Measurements from ENCODE around the gene IFT172.
"Not testable (repeated sequence)": the region's sequence is repeated elsewhere in the genome, so short reads cannot be mapped to it uniquely, and the experiment has no call there.

IFT172 gene

GRCh38 chr2:27428213-27428977, 61.1 kb downstream of the IFT172 start, which contains the start of gene NRBP1:
NRBP1 (plus strand) TSS chr2:27428631; CDS start chr2:27433274, 4,643 bp downstream.
- in situ Hi-C loops (cut with MboI; ENCODE audit: low sequenced_read_pairs), result no loop called here

DNA sequence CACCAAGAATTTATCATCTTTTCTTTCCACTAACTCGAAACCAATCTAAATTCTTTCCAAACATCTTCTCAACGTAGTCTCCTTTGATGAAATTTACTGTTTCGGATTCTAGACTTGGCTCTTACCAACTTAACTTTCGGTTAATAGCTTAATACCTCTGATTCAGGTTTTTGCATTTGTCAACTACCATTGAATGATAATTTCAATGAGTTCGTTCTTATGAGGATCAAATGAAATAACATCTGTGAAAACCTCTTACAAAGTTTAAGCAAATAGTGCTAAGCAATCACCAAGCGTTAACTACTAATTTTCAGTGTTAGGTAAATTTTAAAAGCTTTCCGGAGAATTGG, 61.7 kb downstream of the IFT172 start:
- in situ Hi-C loops (cut with MboI; ENCODE audit: low sequenced_read_pairs), result no loop called here

GRCh38 chr2:27425039-27425438, 64.5 kb downstream of the IFT172 start:
- in situ Hi-C loops (cut with MboI; ENCODE audit: low sequenced_read_pairs), result not testable (repeated sequence)

DNA sequence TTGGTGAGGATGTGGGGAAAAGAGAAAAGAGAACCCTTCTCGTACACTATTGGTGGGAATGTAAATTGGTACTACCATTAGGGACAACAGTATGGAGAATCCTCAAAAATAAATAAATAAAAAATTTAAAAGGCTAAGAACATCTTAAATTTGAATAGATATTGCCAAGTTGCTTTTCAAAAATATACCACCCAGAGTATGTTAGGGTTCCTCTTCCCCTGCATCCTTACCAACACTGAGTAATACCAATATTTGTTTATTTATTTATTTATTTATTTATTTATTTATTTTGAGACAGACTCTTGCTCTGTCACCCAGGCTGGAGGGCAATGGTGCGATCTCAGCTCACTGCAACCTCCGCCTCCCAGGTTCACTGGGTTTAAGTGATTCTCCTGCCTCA, 66.6 kb downstream of the IFT172 start:
- in situ Hi-C loops (cut with MboI; ENCODE audit: low sequenced_read_pairs), result no loop called here

- in situ Hi-C loops (cut with MboI; ENCODE audit: low sequenced_read_pairs), result no loop called here
Measured at GRCh38 chr2:27421660-27422250, 67.8 kb downstream of the IFT172 start.

DNA sequence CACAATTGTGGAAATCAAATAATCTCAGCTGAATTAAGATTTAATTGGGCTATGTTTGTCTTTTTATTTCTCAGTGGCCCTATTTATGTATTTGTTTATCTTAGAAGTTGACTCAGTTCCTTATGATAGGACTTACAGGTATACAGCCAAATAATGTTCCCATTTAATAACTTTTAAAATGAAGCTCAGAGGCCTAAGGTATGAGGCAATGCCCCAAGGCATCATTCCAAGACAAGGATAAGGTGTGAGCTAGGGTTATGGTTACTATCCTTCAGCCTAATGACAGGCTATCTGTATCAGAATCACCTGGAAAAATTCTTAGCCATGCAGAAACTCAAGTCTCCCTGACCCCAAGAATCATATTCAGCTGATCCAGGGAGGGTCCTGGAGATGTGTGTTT, 68.5 kb downstream of the IFT172 start:
- in situ Hi-C loops (cut with MboI; ENCODE audit: low sequenced_read_pairs), result no loop called here

DNA sequence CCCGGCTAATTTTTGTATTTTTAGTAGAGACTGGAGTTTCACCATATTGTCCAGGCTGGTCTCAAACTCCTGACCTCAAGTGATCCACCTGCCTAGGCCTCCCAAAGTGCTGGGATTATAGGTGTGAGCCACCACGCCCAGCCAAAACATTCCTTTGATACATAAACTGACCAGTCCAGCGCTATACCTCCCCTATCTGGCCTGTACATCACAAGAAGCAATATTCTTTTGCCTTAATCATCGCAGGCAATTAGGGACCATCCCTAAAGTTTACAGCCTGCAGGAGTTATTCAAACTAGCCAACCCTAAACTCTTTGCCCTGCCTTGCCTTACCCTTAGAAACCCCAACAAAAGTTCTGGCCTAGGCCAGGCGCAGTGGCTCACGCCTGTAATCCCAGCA, 73.4 kb downstream of the IFT172 start:
- in situ Hi-C loops (cut with MboI; ENCODE audit: low sequenced_read_pairs), result no loop called here

- in situ Hi-C loops (cut with MboI; ENCODE audit: low sequenced_read_pairs), result no loop called here
Measured at GRCh38 chr2:27412419-27413152, 77.0 kb downstream of the IFT172 start.

DNA sequence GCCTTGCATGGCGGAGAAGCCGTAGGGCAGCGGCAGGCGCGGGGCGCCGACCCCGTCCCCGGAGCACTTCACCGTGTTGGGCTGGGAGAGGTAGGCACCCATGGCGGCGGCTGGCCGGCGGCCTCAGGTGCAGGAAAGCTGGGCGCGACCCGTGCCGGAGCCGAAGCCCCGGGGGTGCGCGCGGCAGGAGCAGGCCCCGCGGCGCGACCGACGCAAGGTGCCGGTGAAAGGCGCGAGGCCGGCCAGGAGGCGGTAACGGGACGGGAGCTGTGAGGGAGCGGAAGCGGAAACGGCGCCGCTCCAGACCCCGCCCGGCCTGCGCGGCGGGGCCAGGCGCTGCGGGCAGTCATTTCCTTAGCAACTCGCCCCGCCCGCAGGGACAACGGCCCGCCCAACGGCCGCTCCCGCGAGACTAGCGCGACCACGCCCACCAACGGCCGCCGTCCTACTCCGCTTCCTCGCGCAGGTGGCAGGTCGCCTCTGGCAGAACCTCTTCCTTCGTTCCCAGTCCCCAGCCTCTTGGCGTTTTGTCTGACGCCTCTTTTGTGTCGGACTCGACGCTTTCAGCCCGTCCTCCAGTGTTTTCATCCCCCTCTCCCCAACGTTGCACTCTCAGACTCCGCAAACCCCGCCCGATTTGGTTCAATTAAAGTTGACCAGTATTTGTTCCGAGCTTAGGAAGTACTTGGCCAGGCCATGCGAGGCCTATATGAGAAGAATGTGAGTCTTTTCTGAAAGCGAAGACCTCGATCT, 80.0 kb downstream of the IFT172 start, which contains the start of gene PPM1G:
PPM1G (minus strand) TSS at position 271 of the 753 bp plus-strand sequence; CDS start at position 102, 169 bp downstream.
- in situ Hi-C loops (cut with MboI; ENCODE audit: low sequenced_read_pairs), result no loop called here

- in situ Hi-C loops (cut with MboI; ENCODE audit: low sequenced_read_pairs), result no loop called here
Measured at GRCh38 chr2:27408601-27409320, 80.8 kb downstream of the IFT172 start.

- in situ Hi-C loops (cut with MboI; ENCODE audit: low sequenced_read_pairs), result no loop called here
Measured at GRCh38 chr2:27407798-27408491, 81.6 kb downstream of the IFT172 start.

GRCh38 chr2:27400348-27401135, 89.0 kb downstream of the IFT172 start:
- in situ Hi-C loops (cut with MboI; ENCODE audit: low sequenced_read_pairs), result no loop called here

DNA sequence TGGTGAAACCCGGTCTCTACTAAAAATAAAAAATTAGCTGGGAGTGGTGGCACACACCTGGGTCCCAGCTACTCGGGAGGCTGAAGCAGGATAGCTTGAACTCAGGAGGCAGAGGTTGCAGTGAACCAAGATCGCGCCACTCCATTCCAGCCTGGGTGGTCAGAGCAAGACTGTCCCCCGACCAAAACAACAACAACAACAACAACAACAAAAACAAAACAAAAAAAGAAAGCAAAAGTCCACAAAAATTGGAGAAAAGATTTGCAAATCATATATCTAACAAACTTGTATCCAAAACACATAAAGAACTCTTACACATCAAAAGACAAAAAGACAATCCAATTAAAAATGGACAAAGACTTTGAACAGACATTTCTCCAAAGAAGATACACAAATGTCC, 90.6 kb downstream of the IFT172 start:
- in situ Hi-C loops (cut with MboI; ENCODE audit: low sequenced_read_pairs), result no loop called here

All from hTERT RPE-1 (cell line).